Measurements from ENCODE around the gene PGM5.

PGM5 gene

GRCh38 chr9:68476422-68476821, 120.0 kb downstream of the PGM5 start:
- Histone ChIP-seq H3K27me3 (ENCODE audit: insufficient read depth, low read length) (no peaks in the 10 kb centered on the region), H4K20me1 (ENCODE audit: insufficient read depth, low read length) (no peaks in the 10 kb centered on the region), H2AFZ (ENCODE audit: low read length) (no peak overlapping the region), H3K9me3 (ENCODE audit: low read length) (no peaks in the 10 kb centered on the region), H3K9ac (ENCODE audit: low read length) (no peak overlapping the region), H3F3A (ENCODE audit: insufficient read depth, low read length) (no peaks in the 10 kb centered on the region), H3K36me3 (ENCODE audit: insufficient read depth, low read length) (no peaks in the 10 kb centered on the region), H3K4me1 (ENCODE audit: insufficient read depth, low read length, severe bottlenecking) (no peaks in the 10 kb centered on the region), H3K4me3 (ENCODE audit: low read depth, low read length, poor library complexity, severe bottlenecking) (no peak overlapping the region), H3K4me2 (ENCODE audit: low read length) (no peak overlapping the region), H3K27ac (ENCODE audit: low read depth, low read length, poor library complexity, severe bottlenecking) (no peak overlapping the region), H3K79me2 (ENCODE audit: insufficient read depth, low read length) (no peaks in the 10 kb centered on the region), H3K9me2 (ENCODE audit: low read depth, low read length) (no peaks in the 10 kb centered on the region)
- TF ChIP-seq EZH2 (IDR thresholded peaks at IDR 0.05; ENCODE audit: borderline replicate concordance, low read length) (no peak), CTCF (IDR thresholded peaks at IDR 0.05; ENCODE audit: low read length) (no peak)

- no peaks in the 10 kb centered on the region for H3K9me3 ChIP-seq (ENCODE audit: low read length)
- H3K27me3 ChIP-seq (ENCODE audit: insufficient read depth, low read length) = no peaks in the 10 kb centered on the region
- no peaks in the 10 kb centered on the region for H3K9me2 ChIP-seq (ENCODE audit: low read depth, low read length)
- H3K9ac ChIP-seq (ENCODE audit: low read length) = no peak overlapping the region
- no peak for TF ChIP-seq EZH2 (IDR thresholded peaks at IDR 0.05; ENCODE audit: borderline replicate concordance, low read length)
- no peaks in the 10 kb centered on the region for H3K4me1 ChIP-seq (ENCODE audit: insufficient read depth, low read length, severe bottlenecking)
- no peak overlapping the region for H2AFZ ChIP-seq (ENCODE audit: low read length)
- no peak overlapping the region for H3K4me2 ChIP-seq (ENCODE audit: low read length)
- no peak overlapping the region for H3K27ac ChIP-seq (ENCODE audit: low read depth, low read length, poor library complexity, severe bottlenecking)
- no peaks in the 10 kb centered on the region for H3K36me3 ChIP-seq (ENCODE audit: insufficient read depth, low read length)
- H4K20me1 ChIP-seq (ENCODE audit: insufficient read depth, low read length) = no peaks in the 10 kb centered on the region
- H3K79me2 ChIP-seq (ENCODE audit: insufficient read depth, low read length) = no peaks in the 10 kb centered on the region
- no peaks in the 10 kb centered on the region for H3F3A ChIP-seq (ENCODE audit: insufficient read depth, low read length)
- no peak overlapping the region for H3K4me3 ChIP-seq (ENCODE audit: low read depth, low read length, poor library complexity, severe bottlenecking)
Measured at GRCh38 chr9:68476847-68477246, 120.4 kb downstream of the PGM5 start.

- Histone ChIP-seq H3K27ac (ENCODE audit: low read depth, low read length, poor library complexity, severe bottlenecking) (no peak overlapping the region), H2AFZ (ENCODE audit: low read length) (no peak overlapping the region), H3K4me1 (ENCODE audit: insufficient read depth, low read length, severe bottlenecking) (no peaks in the 10 kb centered on the region), H3K36me3 (ENCODE audit: insufficient read depth, low read length) (no peaks in the 10 kb centered on the region), H3K9ac (ENCODE audit: low read length) (no peak overlapping the region), H3K4me3 (ENCODE audit: low read depth, low read length, poor library complexity, severe bottlenecking) (no peak overlapping the region), H3K27me3 (ENCODE audit: insufficient read depth, low read length) (no peaks in the 10 kb centered on the region), H3K9me2 (ENCODE audit: low read depth, low read length) (no peaks in the 10 kb centered on the region), H3K79me2 (ENCODE audit: insufficient read depth, low read length) (no peaks in the 10 kb centered on the region), H3F3A (ENCODE audit: insufficient read depth, low read length) (no peaks in the 10 kb centered on the region), H3K4me2 (ENCODE audit: low read length) (no peak overlapping the region), H4K20me1 (ENCODE audit: insufficient read depth, low read length) (no peaks in the 10 kb centered on the region), H3K9me3 (ENCODE audit: low read length) (no peaks in the 10 kb centered on the region)
- no peak for TF ChIP-seq CTCF (IDR thresholded peaks at IDR 0.05; ENCODE audit: low read length)
Measured at GRCh38 chr9:68480807-68481206, 124.4 kb downstream of the PGM5 start.

- H2AFZ ChIP-seq (ENCODE audit: low read length) = no peak overlapping the region
- H3F3A ChIP-seq (ENCODE audit: insufficient read depth, low read length) = no peaks in the 10 kb centered on the region
- no peak for TF ChIP-seq EZH2 (IDR thresholded peaks at IDR 0.05; ENCODE audit: borderline replicate concordance, low read length)
- TF ChIP-seq CTCF (IDR thresholded peaks at IDR 0.05; ENCODE audit: low read length) = no peak
- H4K20me1 ChIP-seq (ENCODE audit: insufficient read depth, low read length) = no peaks in the 10 kb centered on the region
- H3K27ac ChIP-seq (ENCODE audit: low read depth, low read length, poor library complexity, severe bottlenecking) = no peak overlapping the region
- no peaks in the 10 kb centered on the region for H3K79me2 ChIP-seq (ENCODE audit: insufficient read depth, low read length)
- no peak overlapping the region for H3K4me3 ChIP-seq (ENCODE audit: low read depth, low read length, poor library complexity, severe bottlenecking)
- no peak overlapping the region for H3K4me2 ChIP-seq (ENCODE audit: low read length)
- no peaks in the 10 kb centered on the region for H3K9me3 ChIP-seq (ENCODE audit: low read length)
- no peaks in the 10 kb centered on the region for H3K27me3 ChIP-seq (ENCODE audit: insufficient read depth, low read length)
- no peak overlapping the region for H3K9ac ChIP-seq (ENCODE audit: low read length)
- no peaks in the 10 kb centered on the region for H3K36me3 ChIP-seq (ENCODE audit: insufficient read depth, low read length)
- no peaks in the 10 kb centered on the region for H3K9me2 ChIP-seq (ENCODE audit: low read depth, low read length)
- no peaks in the 10 kb centered on the region for H3K4me1 ChIP-seq (ENCODE audit: insufficient read depth, low read length, severe bottlenecking)
Measured at GRCh38 chr9:68482548-68482947, 126.1 kb downstream of the PGM5 start.
